Stimulated activated effector memory CD8-positive, alpha-beta T cell treated with anti-CD3 and anti-CD28 coated beads, Interleukin-12 subunit alpha, Interleukin-12 subunit beta, amount 100 ng/mL, for 72 hours (primary cell): Measurements from ENCODE around the gene ZKSCAN8.

Source experiments
- ATAC-seq: fragments of 150-1000 bp; cut with Tn5 transposase; 2 replicates; pipeline ENCODE4 v1.10.0; 2021
- DNase-seq, 2 donors: peaks; one replicate each; pipeline ENCODE4 v3.0.0; 2021 to 2022; ENCODE audit warnings: low spot score in 2 of 2
- H3K27ac Mint-ChIP-seq: one replicate; pipeline ENCODE4 v1.8.0; 2022; ENCODE audit warnings: mild to moderate bottlenecking, mixed read lengths
- H3K36me3 Mint-ChIP-seq: one replicate; pipeline ENCODE4 v1.8.0; 2022; ENCODE audit warnings: mild to moderate bottlenecking, mixed read lengths
- H3K4me1 Mint-ChIP-seq: one replicate; pipeline ENCODE4 v1.8.0; 2022; ENCODE audit warnings: mixed read lengths
- H3K4me3 Mint-ChIP-seq: one replicate; pipeline ENCODE4 v1.8.0; 2022; ENCODE audit warnings: mild to moderate bottlenecking, mixed read lengths
- H3K9me3 Mint-ChIP-seq: one replicate; pipeline ENCODE4 v1.8.0; 2022; ENCODE audit warnings: mixed read lengths

ZKSCAN8 gene

GRCh38 chr6:28208111-28208659 is 66.5 kb downstream of the ZKSCAN8 start:
- H3K27ac Mint-ChIP-seq, result no peak overlapping the region
- peaks cover 33% of the 10 kb centered on the region for H3K4me1 Mint-ChIP-seq
- H3K4me3 Mint-ChIP-seq, result peak overlapping the region; percentile 66
- DNase-seq (no peak), ATAC-seq (no peak)
- H3K9me3 Mint-ChIP-seq, result no peaks in the 10 kb centered on the region
- peaks cover 17% of the 10 kb centered on the region for H3K36me3 Mint-ChIP-seq
